Fibroblast of lung (primary cell): ENCODE results near the gene PHETA1. TPM values are rescaled to one million over a fixed set of nuclear protein-coding genes. Genes with fewer than 3 reads are reported as not detected.
"Not testable (repeated sequence)": the region's sequence is repeated elsewhere in the genome, so short reads cannot be mapped to it uniquely, and the experiment has no call there.

Experiments
- DNase-seq, 2 donors: peaks; one replicate each; pipeline versions ENCODE4 v3.0.0 to v3.0.0-alpha.2; 2010; ENCODE audit warnings: low read depth in 2 of 2
- H2AFZ ChIP-seq: 2 replicates; pipeline ENCODE4 v1.5.1; 2012; ENCODE audit warnings: low read length, control low read depth, inconsistent platforms
- H3K27ac ChIP-seq: 2 replicates; pipeline ENCODE4 v1.5.1; 2011; ENCODE audit warnings: low read length, control low read depth; ENCODE audit not compliant: insufficient read depth
- H3K27me3 ChIP-seq: 2 replicates; pipeline ENCODE4 v1.5.1; 2011; ENCODE audit warnings: mild to moderate bottlenecking, low read length; ENCODE audit not compliant: control insufficient read depth, insufficient read depth
- H3K36me3 ChIP-seq: 2 replicates; pipeline ENCODE4 v1.5.1; 2011; ENCODE audit warnings: low read length; ENCODE audit not compliant: control insufficient read depth, insufficient read depth
- H3K4me1 ChIP-seq: 2 replicates; pipeline ENCODE4 v1.5.1; 2011; ENCODE audit warnings: low read length; ENCODE audit not compliant: control insufficient read depth, insufficient read depth; ENCODE audit errors: extremely low read depth
- H3K4me2 ChIP-seq: 2 replicates; pipeline ENCODE4 v1.5.1; 2011; ENCODE audit warnings: low read length, control low read depth; ENCODE audit not compliant: insufficient read depth; ENCODE audit errors: extremely low read depth
- H3K4me3 ChIP-seq, 4 experiments: fragments of 200-600 bp in 1 of 4; sonication (generic) in 1 of 4; replicated peaks in 1 of 4; 2 replicates each; pipeline ENCODE4 v1.5.1; 2011 to 2016; ENCODE audit warnings: low read length in 4 of 4, low read depth in 3 of 4, mild to moderate bottlenecking in 3 of 4, control low read depth in 2 of 4, inconsistent platforms in 1 of 4, mixed read lengths in 1 of 4; ENCODE audit not compliant: insufficient read depth in 1 of 4; ENCODE audit errors: control extremely low read depth in 1 of 4
- H3K79me2 ChIP-seq: 2 replicates; pipeline ENCODE4 v1.5.1; 2012; ENCODE audit warnings: mild to moderate bottlenecking, low read length, inconsistent platforms; ENCODE audit not compliant: control insufficient read depth, insufficient read depth
- H3K9ac ChIP-seq: 2 replicates; pipeline ENCODE4 v1.5.1; 2011; ENCODE audit warnings: mild to moderate bottlenecking, low read length, control low read depth; ENCODE audit not compliant: insufficient read depth
- H3K9me3 ChIP-seq: 2 replicates; pipeline ENCODE4 v1.5.1; 2012; ENCODE audit warnings: low read depth, low read length; ENCODE audit not compliant: control insufficient read depth, insufficient read depth
- H4K20me1 ChIP-seq: 2 replicates; pipeline ENCODE4 v1.5.1; 2011; ENCODE audit warnings: low read length; ENCODE audit not compliant: control insufficient read depth, insufficient read depth; ENCODE audit errors: extremely low read depth
- CTCF ChIP-seq, 2 donors: IDR thresholded peaks in 1 of 2; conservative IDR thresholded peaks in 1 of 2; 1 replicate in 1 of 2; 2 replicates in 1 of 2; pipeline ENCODE4 v1.5.1; 2011 to 2012; ENCODE audit warnings: low read length in 2 of 2, control low read depth in 1 of 2, inconsistent platforms in 1 of 2, low read depth in 1 of 2, mild to moderate bottlenecking in 1 of 2
- EZH2 ChIP-seq: IDR thresholded peaks from 2 replicates; pipeline ENCODE4 v1.5.1; 2012; ENCODE audit warnings: low read length, control low read depth, mild to moderate bottlenecking; ENCODE audit errors: missing control alignments
- polyA plus RNA-seq, 2 donors: library from polyadenylated mRNA; depleted of rRNA in 1 of 2; stranded (reverse) in 1 of 2; unstranded in 1 of 2; fragments of >200 nt; gene quantifications; 2 replicates each; pipeline ENCODE4 v1.2.1, GENCODE V29; 2011 to 2012; ENCODE audit warnings: missing spikeins in 1 of 2
- total RNA-seq: library from RNA; depleted of rRNA; stranded (reverse); fragments of >200 nt; gene quantifications from 2 replicates; pipeline ENCODE4 v1.2.1, GENCODE V29; 2014

The PHETA1 gene
- total and polyA plus RNA-seq, 2 donors (not counting 1 experiment from before 2014, with no cell fraction given) = 2.6 to 3.8 TPM

DNA sequence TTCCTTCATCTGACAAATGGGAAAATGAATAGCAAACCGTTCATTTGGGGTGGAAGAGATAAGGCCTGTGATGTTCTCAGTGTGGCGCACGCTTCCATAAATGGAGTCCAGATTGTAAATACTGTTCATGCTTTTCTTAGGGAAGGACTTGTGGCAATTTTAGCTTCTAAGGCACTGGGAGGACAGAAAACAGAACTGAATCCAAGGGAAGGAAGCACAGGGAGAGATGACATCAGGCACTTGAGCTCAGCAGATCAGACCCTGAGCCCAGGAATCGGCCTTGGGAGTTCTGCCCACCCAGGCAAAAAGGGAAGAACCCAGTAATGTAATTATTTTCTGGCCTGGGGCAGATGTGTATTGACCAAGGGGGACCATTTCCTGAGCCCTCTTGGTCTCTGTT, 29.6 kb upstream of the PHETA1 start:
- Histone ChIP-seq H3K27ac (no peak overlapping the region), H3K9ac (no peak overlapping the region), H3K9me3 (no peaks in the 10 kb centered on the region), H3K4me3 (no peak overlapping the region), H4K20me1 (no peaks in the 10 kb centered on the region), H2AFZ (no peak overlapping the region), H3K79me2 (no peaks in the 10 kb centered on the region), H3K4me1 (peaks cover 3% of the 10 kb centered on the region), H3K36me3 (no peaks in the 10 kb centered on the region), H3K27me3 (no peaks in the 10 kb centered on the region), H3K4me2 (no peak overlapping the region)
- TF ChIP-seq CTCF (conservative IDR thresholded peaks at IDR 0.05 in 1 of 2, IDR thresholded peaks at IDR 0.05 in 1 of 2; ENCODE audit: low read depth in 1 of 2, low read length in 2 of 2) (no peak), EZH2 (no peak)
- no peak for DNase-seq

GRCh38 chr12:111396726-111397445, 28.0 kb upstream of the PHETA1 start:
- Histone ChIP-seq H3K27me3 (no peaks in the 10 kb centered on the region), H3K4me2 (peak overlapping the region; percentile 72), H4K20me1 (no peaks in the 10 kb centered on the region), H3K4me3 (peak overlapping the region in 2 of 4 experiments; percentile 22 to 43), H3K9ac (peak overlapping the region; percentile 47), H2AFZ (peak overlapping the region; percentile 75), H3K9me3 (no peaks in the 10 kb centered on the region), H3K4me1 (peaks cover 3% of the 10 kb centered on the region), H3K79me2 (no peaks in the 10 kb centered on the region), H3K27ac (peak overlapping the region; percentile 32), H3K36me3 (no peaks in the 10 kb centered on the region)
- TF ChIP-seq CTCF (conservative IDR thresholded peaks at IDR 0.05 in 1 of 2, IDR thresholded peaks at IDR 0.05 in 1 of 2; ENCODE audit: low read depth in 1 of 2, low read length in 2 of 2) = peak; percentile 92 to 95
- TF ChIP-seq EZH2 = no peak
- DNase-seq = peak; percentile 65 to 78

- not testable (repeated sequence) for H3K9ac ChIP-seq, H3K9me3 ChIP-seq, H3K4me3 ChIP-seq, H3K79me2 ChIP-seq, H3K4me1 ChIP-seq, H4K20me1 ChIP-seq, H2AFZ ChIP-seq, H3K27ac ChIP-seq, DNase-seq, H3K4me2 ChIP-seq, H3K27me3 ChIP-seq, H3K36me3 ChIP-seq
Observed at GRCh38 chr12:111396271-111396670, 27.4 kb upstream of the PHETA1 start.
